PC-9 (cell line): ENCODE data around the gene PARP16. TPM values are rescaled to one million over a fixed set of nuclear protein-coding genes. Genes with fewer than 3 reads are reported as not detected.
"Not testable (repeated sequence)": the region's sequence is repeated elsewhere in the genome, so short reads cannot be mapped to it uniquely, and the experiment has no call there.

Experiments
- BruUV-seq: library from RNA; stranded (reverse); fragments of 400-500 nt; replicated peaks from 2 replicates; lab custom pipeline; 2021; lab: Mats Ljungman, UMichigan
- CTCF ChIA-PET: fragments of 300-600 bp; sonication (Branson Sonifier 250); formaldehyde crosslinking; loops from one replicate; lab custom pipeline; 2022; ENCODE audit warnings: antibody characterized with exemption; lab: Charles Lee
- POLR2A ChIA-PET: fragments of 300-600 bp; sonication (Branson Sonifier 250); formaldehyde crosslinking; loops from one replicate; lab custom pipeline; 2022; ENCODE audit warnings: antibody characterized with exemption; ENCODE audit not compliant: unreplicated experiment; lab: Charles Lee
- DNase-seq, 2 experiments: peaks; one replicate each; pipeline versions ENCODE4 v3.0.0 to v3.0.0-alpha.2; 2015 to 2022; ENCODE audit warnings: mixed read lengths in 1 of 2
- H2AFZ ChIP-seq: fragments of 200-600 bp; sonication (generic); 2 replicates; pipeline ENCODE4 v1.8.1; 2017; ENCODE audit warnings: antibody characterized with exemption
- H3F3A ChIP-seq: fragments of 200-600 bp; sonication (generic); 2 replicates; pipeline ENCODE4 v1.8.1; 2017; ENCODE audit warnings: antibody characterized with exemption, mild to moderate bottlenecking, low read depth; ENCODE audit not compliant: insufficient read depth
- H3K27ac ChIP-seq: fragments of 200-600 bp; sonication (generic); 2 replicates; pipeline ENCODE4 v1.6.1; 2016; ENCODE audit warnings: mixed run types
- H3K27me3 ChIP-seq: fragments of 200-600 bp; sonication (generic); 2 replicates; pipeline ENCODE4 v1.6.1; 2016; ENCODE audit warnings: low read depth, mixed run types; ENCODE audit not compliant: insufficient read depth
- H3K36me3 ChIP-seq: fragments of 200-600 bp; sonication (generic); 2 replicates; pipeline ENCODE4 v1.6.1; 2016; ENCODE audit warnings: low read depth, mixed run types
- H3K4me1 ChIP-seq: fragments of 200-600 bp; sonication (generic); replicated peaks from 2 replicates; pipeline ENCODE4 v1.6.1; 2016; ENCODE audit warnings: mixed run types; ENCODE audit not compliant: insufficient read depth
- H3K4me2 ChIP-seq: fragments of 200-600 bp; sonication (generic); 2 replicates; pipeline ENCODE4 v1.6.1; 2017; ENCODE audit warnings: mixed run types
- H3K4me3 ChIP-seq: fragments of 200-600 bp; sonication (generic); 2 replicates; pipeline ENCODE4 v1.6.1; 2016; ENCODE audit warnings: mixed run types
- H3K79me2 ChIP-seq: fragments of 200-600 bp; sonication (generic); 2 replicates; pipeline ENCODE4 v1.6.1; 2017; ENCODE audit warnings: low read depth, mixed run types
- H3K9me2 ChIP-seq: fragments of 200-600 bp; sonication (generic); 2 replicates; pipeline ENCODE4 v1.8.1; 2017; ENCODE audit warnings: mild to moderate bottlenecking; ENCODE audit not compliant: insufficient read depth
- H3K9me3 ChIP-seq: fragments of 200-600 bp; sonication (generic); 2 replicates; pipeline ENCODE4 v1.8.1; 2016; ENCODE audit warnings: low read depth; ENCODE audit not compliant: insufficient read depth
- H4K20me1 ChIP-seq: fragments of 200-600 bp; sonication (generic); 2 replicates; pipeline ENCODE4 v1.8.1; 2017; ENCODE audit not compliant: insufficient read depth
- CTCF ChIP-seq: fragments of 200-600 bp; sonication (generic); conservative IDR thresholded peaks from 2 replicates; pipeline ENCODE4 v1.6.1; 2017; ENCODE audit warnings: mixed run types, antibody characterized with exemption, mild to moderate bottlenecking, moderate library complexity
- EZH2 ChIP-seq: fragments of 200-600 bp; sonication (generic); IDR thresholded peaks from 2 replicates; pipeline ENCODE4 v1.8.0; 2017; ENCODE audit warnings: antibody characterized with exemption, low read depth
- intact Hi-C: fragments of 100-400 bp; cut with micrococcal nuclease; formaldehyde crosslinking; loops from one replicate; pipeline ENCODE4 v1.10.0; 2022; ENCODE audit not compliant: unreplicated experiment
- total RNA-seq: library from RNA; stranded (reverse); gene quantifications from 2 replicates; pipeline ENCODE4 v1.2.3, GENCODE V29; 2021

The PARP16 gene
- total RNA-seq, 1 experiment from 2014 or later: 12.3 TPM

GRCh38 chr15:65275728-65276126, 11.0 kb downstream of the PARP16 start:
- CTCF ChIA-PET: interaction anchor here (0.6 kb wide), 1 partner anchor 207 kb away, joined by 4 read pairs; no protein-coding TSS in a partner anchor
- no peaks in the 10 kb centered on the region for H3K4me1 ChIP-seq
- TF ChIP-seq CTCF (no peak), EZH2 (no peak)
- H3K36me3 ChIP-seq: no peaks in the 10 kb centered on the region
- H2AFZ ChIP-seq: no peak overlapping the region
- H3F3A ChIP-seq: no peaks in the 10 kb centered on the region
- no peaks in the 10 kb centered on the region for H3K27me3 ChIP-seq
- no peak for DNase-seq
- H3K9me2 ChIP-seq: no peaks in the 10 kb centered on the region
- H3K9me3 ChIP-seq: no peaks in the 10 kb centered on the region
- no TSS peak for BruUV-seq
- no peak overlapping the region for H3K4me3 ChIP-seq
- no peak overlapping the region for H3K4me2 ChIP-seq
- intact Hi-C loops: no loop called here
- H3K79me2 ChIP-seq: no peaks in the 10 kb centered on the region
- no peak overlapping the region for H3K27ac ChIP-seq
- H4K20me1 ChIP-seq: no peaks in the 10 kb centered on the region
- POLR2A ChIA-PET: no interaction called here

- no peaks in the 10 kb centered on the region for H3K79me2 ChIP-seq
- ChIA-PET POLR2A (no interaction called here), CTCF (interaction anchor here (0.6 kb wide), 1 partner anchor 206 kb away, joined by 4 read pairs; no protein-coding TSS in a partner anchor)
- no peak for TF ChIP-seq EZH2
- no peak for TF ChIP-seq CTCF
- H3K4me3 ChIP-seq: no peak overlapping the region
- no peaks in the 10 kb centered on the region for H4K20me1 ChIP-seq
- no peaks in the 10 kb centered on the region for H3F3A ChIP-seq
- BruUV-seq: no TSS peak
- H3K27me3 ChIP-seq: no peaks in the 10 kb centered on the region
- no peak overlapping the region for H2AFZ ChIP-seq
- no peaks in the 10 kb centered on the region for H3K9me3 ChIP-seq
- no peak overlapping the region for H3K4me2 ChIP-seq
- no peaks in the 10 kb centered on the region for H3K4me1 ChIP-seq
- no peak for DNase-seq
- no peak overlapping the region for H3K27ac ChIP-seq
- H3K36me3 ChIP-seq: no peaks in the 10 kb centered on the region
- H3K9me2 ChIP-seq: no peaks in the 10 kb centered on the region
- intact Hi-C loops: no loop called here
Measured at GRCh38 chr15:65275104-65275727, 11.5 kb downstream of the PARP16 start.

GRCh38 chr15:65270811-65271545, 15.7 kb downstream of the PARP16 start:
- not testable (repeated sequence) for H3K9me2 ChIP-seq, H3K27me3 ChIP-seq, H3K4me2 ChIP-seq, H3K9me3 ChIP-seq, H3F3A ChIP-seq, H3K36me3 ChIP-seq, H2AFZ ChIP-seq, H3K79me2 ChIP-seq, H3K4me3 ChIP-seq, H3K27ac ChIP-seq, H4K20me1 ChIP-seq, BruUV-seq, H3K4me1 ChIP-seq
- peak; percentile 27 to 51 for DNase-seq
- ChIA-PET CTCF (interaction anchor here (0.5 kb wide), 1 partner anchor 128 kb away, joined by 6 read pairs; no protein-coding TSS in a partner anchor), POLR2A (interaction anchor here (0.6 kb wide), 1 partner anchor 204 kb away, joined by 3 read pairs; no protein-coding TSS in a partner anchor)
- intact Hi-C loops: loop anchor here (1.0 kb wide), 1 partner anchor 82 kb away; no protein-coding TSS in a partner anchor
- peak; percentile 74 for TF ChIP-seq CTCF
